Right renal cortex interstitium (tissue), 3 donors: ENCODE results near the gene AGK. TPM values are rescaled to one million over a fixed set of nuclear protein-coding genes. Genes with fewer than 3 reads are reported as not detected.
"Not testable (repeated sequence)": the region's sequence is repeated elsewhere in the genome, so short reads cannot be mapped to it uniquely, and the experiment has no call there.

Experiments used
- DNase-seq, 3 donors: peaks; one replicate each; pipeline ENCODE4 v3.0.0-alpha.2; 2013; ENCODE audit warnings: low read depth in 3 of 3, low spot score in 2 of 3
- polyA plus RNA-seq, 3 donors: library from polyadenylated mRNA; unstranded; fragments of 120-200 nt; gene quantifications; one replicate each; pipeline ENCODE4 v1.2.1, GENCODE V29; 2013; ENCODE audit not compliant: insufficient read length in 3 of 3

Gene AGK
- polyA plus RNA-seq, 3 donors: 35.9 to 41.3 (median 38.8) TPM

DNA sequence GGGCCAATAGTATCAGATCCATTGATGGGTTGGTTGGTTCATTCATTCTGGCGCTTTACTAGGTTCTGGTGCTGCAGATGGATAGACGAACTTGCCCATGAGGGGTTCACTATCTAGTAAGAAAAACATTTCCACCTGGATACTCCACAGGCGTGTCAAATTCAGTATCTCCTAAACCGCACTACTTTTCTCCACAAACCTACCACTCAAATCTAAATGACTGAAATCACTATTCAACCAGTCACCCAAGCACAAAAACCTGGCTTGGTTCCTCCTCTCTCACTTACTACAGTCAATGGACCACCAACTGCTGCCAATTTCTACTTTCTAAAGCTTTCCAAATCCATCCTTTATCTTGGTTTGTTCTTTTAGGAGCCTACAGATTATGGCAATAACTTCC, 572 bp downstream of the AGK start:
- DNase-seq: no peak

DNA sequence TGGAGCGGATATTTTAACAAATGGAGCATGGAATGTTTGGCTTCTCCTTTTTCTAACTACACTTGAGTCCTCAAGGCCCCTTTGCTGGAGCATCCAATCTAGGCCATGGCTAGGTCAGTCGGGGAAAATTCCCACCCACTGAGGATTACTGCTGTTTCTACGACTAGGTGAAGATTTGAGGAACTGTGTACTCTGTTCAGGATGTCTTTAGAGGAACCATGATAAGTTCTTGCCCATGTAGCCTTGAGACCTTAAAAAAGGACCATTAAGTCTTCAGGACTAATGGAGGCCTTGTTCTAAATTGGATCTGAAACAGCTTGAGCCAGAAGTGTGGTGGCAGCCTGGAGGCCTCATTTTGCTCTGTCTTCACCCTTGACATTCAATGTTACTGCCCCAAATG, 6.2 kb downstream of the AGK start:
- DNase-seq: no peak

DNA sequence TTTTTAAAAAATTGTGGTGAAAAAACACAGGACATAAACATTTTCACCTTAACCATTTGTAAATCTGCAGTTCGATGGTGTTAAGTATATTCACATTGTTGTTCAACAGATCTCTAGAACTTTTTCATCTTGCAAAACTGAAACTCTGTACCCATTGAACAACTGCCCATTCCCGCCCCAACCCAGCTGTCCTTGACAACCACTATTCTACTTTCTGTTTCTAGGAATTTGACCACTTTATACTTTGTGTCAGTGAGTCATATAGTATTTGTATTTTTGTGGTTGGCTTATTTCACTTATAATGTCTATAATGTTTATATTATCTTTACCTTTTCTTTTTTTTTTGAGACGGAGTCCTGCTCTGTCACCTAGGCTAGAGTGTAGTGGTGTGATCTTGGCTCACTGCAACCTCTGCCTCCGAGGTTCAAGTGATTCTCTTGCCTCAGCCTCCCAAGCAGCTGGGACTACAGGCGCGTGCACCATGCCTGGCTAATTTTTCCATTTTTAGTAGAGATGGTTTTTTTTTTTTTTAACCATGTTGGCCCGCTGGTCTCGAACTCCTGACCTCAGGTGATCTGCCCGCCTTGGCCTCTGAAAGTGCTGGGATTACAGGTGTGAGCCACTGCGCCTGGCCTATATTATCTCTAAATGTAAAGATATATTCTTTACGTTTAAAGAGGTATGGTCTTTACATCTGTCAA, 6.8 kb downstream of the AGK start:
- not testable (repeated sequence) for DNase-seq

DNA sequence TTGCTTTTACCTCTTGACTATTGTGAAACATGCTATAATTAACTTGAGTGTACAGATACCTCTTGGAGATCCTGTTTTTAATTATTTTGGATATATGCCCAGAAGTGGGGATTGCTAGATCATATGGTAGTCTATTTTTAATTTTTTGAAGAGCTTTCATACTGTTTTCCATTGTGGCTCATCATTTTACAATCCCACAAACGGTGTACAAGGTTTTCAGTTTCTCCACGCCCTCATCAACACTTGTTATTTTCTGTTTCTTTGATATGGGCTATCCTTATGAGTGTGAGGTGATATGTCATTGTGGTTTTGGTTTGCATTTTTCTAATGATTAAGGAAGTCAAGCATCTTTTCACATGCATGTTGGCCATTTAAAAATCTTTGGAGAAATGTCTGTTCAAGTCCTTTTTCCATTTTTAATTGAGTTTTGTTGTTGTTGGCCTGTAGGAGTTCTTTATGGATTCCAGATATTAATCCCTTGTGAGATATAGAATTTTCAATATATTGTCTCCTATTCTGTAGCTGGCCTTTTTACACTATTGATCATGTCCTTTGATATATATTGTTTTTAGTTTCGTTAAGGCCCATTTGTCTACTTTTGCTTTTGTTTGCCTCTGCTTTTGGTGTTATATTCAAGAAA, 7.5 kb downstream of the AGK start:
- DNase-seq: no peak

DNA sequence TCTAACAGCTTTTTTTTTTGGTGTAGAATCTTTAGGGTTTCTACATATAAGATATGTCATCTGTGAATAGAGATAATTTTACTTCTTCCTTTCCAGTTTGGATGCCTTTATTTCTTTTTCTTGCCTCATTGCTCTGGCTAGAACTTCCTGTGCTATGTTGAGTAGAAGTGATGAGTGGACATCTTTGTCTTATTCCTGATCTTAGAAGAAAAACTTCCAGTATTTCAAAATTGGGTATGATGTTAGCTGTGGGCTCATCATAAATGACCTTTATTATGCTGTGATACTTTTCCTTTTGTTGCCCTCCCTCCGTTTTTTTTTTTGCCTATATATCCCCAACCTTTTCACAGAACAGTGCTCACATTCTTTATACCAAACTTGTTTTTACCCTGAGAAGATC, 8.8 kb downstream of the AGK start:
- DNase-seq: no peak

DNA sequence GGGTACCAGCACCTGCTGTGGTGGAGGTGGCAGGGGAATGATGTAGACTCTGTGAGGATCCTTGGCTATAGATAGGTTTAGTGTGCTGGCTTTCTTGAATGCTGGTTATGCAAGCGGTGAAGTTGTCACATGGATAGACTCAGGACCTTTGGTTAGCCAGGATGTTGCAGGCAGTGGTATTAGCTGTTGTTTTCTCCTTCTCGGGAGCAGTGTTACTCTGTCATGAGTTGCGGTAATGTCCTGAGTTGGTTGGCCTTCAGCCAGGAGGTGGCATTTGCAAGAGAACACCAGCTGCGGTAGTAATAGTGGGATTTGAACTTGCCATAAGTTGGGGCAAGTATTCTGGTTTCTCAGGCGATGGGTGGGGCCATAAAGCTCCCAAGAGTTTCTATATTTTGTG, 10.8 kb downstream of the AGK start:
- no peak for DNase-seq

DNA sequence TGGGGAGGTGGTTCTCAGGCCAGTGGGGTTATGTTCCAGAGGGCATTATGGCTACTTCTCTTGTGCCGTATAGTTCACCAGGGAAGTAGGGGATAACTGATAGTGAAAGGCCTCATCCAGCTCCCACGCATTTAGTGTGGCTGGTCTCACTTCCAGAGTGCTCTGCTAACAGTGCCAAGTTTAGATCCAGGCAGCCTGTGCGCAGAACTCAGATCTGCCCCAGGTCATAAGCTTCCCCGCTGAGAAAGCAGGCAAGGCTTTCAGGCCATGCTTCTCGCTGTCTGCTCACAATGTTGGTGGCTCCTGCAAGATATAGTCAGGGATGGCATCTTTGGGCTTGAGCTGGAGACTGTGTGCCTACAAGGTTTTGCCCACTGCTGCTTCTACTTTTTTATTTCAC, 11.3 kb downstream of the AGK start:
- no peak for DNase-seq

DNA sequence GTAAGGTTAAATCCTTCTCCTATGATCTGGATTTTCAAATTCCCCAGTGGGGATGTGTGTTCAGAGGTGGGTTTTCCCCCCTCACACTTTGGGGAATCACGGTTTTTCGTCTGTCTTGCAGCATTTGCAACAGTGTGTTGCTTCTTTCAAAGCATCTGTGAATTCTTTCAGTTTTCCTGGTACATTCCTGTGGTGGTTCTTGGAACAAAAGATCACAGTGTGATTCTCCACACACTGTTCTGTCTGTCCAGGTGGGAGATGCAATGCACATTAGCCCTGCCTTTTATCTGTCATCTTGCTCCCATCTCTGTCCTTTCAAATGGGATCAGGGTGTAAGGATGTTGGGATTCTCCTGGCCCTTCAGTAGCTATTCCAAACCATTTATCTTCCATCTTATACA, 11.8 kb downstream of the AGK start:
- DNase-seq: no peak

DNA sequence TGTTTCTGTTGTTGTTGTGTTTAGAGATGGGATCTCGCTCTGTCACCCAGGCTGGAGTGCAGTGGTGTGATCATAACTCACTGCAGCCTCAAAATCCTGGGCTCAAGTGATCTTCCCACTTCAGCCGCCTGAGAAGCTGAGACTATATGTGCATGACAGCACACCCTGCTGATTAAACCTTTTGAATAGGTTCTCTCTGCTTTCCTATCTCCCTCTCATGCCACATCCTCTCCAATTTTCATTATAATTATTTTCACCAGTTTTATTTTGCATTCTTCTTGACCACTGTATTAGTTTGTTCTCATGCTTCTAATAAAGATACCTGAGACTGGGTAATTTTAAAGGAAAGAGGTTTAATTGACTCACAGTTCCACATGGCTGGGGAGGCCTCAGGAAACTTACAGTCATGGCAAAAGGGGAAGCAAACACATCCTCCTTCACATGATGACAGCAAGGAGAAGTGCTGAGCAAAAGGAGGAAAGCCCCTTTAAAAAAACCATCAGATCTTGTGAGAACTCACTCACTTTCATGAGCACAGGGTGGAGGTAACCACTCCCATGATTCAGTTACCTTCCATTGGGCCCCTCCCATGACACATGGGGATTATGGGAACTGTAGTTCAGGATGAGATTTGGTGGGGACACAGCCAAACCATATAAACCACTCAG, 12.9 kb downstream of the AGK start:
- DNase-seq: no peak

DNA sequence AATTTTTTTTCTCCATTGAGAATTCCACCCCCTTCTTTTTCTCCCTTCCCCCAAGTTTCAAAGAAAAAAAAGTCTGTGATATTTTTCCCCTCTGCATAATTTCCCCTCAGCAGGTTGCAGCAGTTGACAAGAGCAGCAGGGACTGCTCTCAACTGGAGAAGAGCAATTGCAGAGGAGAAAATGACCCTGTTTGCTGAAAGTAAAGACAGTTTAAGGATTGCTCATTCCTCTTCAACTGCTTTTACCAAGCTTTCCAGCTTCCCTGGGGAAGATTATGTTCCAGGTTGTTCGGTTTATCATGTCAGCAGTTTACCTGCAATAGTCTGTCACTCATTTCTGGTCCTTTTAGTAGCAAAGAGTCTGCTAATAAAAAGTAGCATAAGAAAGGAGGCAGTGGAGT, 16.2 kb downstream of the AGK start:
- DNase-seq: no peak

DNA sequence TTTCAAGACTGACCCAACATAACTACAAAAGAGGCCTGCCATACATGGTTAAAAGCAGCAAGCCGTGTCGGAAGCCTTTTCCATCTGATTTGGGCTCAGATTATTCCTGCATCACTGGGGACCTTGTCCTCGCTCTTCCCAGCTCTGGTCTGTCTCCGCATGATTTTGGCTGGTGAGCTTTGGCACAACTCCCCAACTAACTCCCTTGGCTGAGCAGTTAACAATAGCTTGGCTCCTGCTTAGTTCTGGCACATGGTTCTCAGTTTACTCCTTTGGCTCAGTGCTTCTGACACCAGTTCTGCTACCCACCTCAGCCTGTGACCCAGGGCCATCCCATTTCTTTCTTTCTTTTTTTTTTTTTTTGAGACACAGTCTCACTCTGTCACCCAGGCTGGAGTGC, 17.0 kb downstream of the AGK start:
- DNase-seq: no peak

DNA sequence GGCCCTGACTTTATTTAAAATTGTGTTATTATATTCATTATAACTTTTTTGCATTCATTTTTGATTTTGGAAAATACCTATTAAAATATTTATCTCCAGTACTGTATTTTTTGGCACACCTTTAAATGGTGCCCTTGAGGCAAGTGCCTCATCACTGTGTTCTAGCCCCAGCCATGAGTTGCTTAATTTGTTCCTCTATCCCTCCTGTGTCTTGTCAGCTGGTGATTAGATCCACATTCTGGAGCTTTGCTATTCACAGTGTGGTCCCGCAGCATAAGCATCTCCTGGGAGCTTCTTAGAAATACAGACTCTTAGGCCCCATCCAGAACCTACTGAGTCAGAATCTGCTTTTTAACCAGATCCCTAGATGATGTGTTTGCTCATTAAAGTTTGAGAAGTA, 19.8 kb downstream of the AGK start:
- DNase-seq: no peak

DNA sequence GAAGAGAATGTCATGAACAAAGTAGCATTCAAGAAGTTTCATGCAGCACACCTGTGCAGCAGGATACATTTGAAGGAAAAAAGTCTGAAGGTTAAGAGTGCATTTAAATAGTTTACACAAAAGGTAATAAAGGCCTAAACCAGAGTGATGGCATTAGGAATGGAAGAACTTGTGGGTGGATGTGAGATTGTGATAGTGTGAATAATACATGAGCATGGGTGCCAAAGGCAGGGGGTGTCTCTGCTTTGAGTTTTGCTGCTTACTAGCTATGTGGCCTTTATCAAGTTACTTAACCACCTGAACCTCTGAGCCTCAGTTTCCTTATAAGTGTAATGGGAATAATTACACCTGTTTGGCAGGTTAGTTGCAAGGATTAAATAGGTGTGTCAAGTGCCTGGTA, 21.0 kb downstream of the AGK start:
- DNase-seq: no peak

DNA sequence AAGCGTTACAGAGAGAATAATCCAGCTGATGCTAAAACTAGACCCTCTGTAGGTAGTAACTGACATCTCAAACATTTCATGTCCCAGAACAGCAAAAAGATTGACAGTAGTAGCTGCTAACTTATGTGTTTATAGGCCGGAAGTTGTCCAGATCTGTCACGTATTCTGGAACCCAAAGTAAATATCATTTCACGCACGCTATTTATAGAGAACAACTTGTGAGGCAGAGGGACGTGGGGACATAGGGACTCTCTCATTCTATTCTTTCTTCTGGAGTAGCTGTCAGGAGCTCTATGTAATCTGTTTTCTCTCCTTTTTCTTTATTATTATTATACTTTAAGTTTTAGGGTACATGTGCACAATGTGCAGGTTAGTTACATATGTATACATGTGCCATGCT, 22.3 kb downstream of the AGK start:
- DNase-seq: no peak

DNA sequence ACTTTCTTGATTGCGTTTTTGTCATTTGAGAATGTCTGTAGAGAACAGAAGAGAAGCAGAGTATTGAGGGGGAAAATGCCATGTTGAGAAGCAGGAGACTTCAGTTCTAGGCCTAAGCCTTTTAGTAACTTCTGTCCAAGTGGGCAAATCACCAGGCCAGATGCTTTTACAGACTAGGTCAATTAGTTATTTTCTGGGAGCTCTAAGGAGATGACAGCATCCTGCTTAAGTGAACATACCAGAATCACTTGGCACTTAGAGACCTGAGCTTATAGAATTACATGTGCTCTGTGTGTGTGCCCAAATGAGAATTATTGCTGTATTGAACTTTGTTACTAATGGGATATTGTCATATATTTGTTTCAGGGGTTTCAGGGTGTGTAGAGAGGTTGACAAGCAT, 24.0 kb downstream of the AGK start:
- DNase-seq: no peak

DNA sequence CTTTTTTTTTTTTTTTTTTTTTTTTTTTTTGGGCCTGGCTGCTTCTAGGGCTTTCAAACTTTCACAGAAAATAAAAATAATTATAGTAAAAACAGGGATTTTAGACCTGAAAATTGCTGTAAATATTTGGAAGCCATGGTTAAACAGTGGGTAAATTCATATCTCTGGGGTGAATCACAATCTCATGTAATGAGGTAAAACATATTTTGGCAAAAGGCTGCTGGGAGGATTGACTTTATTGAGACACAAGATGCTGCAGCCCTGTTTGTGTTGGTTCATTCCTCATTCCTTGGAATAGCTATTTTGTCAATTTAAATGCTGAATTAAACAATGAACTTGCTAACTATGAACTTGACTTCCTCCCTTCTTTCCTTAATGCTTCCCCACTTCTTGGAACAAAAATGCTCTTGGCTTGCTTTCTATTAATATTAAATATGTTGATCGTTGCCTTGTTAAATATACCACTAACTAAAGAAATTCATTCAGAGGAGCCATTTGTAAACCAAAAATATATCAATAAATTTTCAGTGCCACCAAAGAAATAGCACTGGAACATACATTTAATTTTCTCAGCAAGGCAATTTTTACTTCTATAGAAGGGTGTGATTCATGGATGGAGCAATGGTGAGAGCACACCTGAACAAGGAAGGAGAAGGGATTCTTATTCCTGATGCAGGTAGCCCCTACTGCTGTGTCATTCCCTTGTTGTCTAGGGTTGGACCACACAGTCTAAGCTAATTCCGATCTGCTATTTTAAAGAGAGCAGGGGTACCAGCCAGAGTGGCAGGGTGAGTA, 24.6 kb downstream of the AGK start:
- DNase-seq: no peak

DNA sequence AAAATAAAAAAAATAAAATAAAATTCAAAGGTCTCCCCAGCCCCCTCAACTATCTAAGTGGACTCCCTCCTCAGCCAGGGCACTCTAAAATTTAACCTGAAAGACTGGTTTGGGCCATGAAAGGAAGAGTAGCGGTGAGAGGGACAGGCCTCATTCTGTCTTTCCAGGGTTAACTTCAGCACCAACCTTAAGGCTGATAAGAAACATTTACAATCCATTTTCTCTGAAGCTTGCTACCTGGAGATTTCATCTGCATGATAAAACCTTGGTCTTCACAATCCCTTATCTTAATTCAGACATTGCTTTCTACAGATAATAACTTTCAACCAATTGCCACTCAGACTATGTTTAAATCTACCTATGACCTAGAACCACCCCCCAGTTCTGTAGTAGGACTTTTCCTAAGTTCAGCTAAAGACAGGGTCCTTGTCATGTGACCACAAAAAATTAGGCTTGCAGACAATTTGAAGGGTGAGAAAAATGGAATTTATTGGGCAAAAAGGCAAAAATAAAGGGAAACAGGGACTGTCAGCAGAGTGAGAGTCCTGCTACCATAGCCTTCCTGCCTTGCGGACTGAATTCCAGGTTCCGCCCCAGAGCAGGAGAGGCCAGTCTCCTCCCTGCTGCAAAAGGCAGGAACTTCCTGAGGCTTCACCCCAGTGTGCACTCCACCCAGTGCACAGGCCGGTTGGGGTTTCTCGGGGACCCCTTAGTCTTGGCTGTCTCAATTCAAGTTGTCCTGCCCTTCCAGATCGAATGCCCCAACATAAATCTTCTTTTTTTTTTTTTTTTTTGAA, 26.0 kb downstream of the AGK start:
- no peak for DNase-seq

DNA sequence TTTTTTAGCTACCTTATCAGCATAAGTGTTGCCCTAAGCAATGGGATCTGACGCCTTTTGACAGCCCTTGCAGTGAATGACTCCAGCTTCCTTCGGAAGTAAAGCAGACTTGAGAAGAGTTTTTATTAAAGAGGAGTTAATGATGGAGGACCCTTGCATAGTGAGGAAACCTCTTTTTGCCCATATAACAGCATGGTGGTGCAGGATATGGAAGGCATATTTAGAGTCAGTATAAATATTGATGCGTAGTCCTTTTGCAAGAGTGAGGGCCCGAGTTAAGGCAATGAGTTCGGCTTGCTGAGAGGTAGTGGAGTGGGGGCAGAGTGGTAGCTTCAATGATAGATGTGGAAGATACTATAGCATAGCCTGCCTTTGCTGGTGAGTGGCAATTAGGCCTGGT, 28.7 kb downstream of the AGK start:
- DNase-seq: not testable (repeated sequence)

DNA sequence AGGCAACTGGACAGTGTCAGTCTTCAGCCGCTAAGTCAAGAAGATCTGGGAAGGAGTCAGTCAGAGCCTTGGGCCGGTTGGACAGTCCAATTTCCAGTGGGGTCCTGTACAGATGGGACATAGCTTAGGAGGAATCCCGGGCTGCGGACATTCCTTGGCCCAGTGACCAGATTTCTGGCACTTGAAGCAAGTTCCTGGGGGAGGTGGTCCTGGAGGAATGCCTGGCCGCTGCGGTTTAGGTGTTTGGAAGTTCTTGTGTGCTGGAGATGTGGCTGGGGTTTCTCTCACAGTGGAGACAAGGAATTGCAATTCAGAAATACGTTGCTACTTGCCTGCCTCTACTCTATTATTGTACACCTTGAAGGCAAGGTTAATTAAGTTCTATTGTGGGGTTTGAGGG, 30.9 kb downstream of the AGK start:
- DNase-seq: not testable (repeated sequence)

DNA sequence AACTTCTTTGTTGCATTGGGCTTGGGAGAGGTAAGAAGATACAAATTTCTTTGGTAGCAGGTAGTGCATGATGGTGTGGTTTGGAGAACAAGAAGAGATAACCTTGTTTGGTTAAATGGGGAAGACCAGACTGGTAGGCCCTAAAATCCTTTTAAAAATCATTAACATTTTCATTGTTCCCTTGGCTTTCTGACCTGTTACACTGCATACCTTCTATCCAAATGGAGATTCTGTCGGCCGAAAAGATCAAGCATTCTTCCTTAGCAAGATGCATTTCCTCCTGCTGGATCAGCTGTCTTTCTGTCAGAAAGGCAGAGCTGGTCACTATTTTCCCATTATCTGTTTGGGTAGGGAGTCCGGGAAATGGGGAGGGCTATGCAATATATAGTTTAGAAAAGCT, 33.7 kb downstream of the AGK start:
- DNase-seq: no peak
